Heart right ventricle (tissue), 16 donors: Measurements from ENCODE around the gene CKMT1B. TPM values are rescaled to one million over a fixed set of nuclear protein-coding genes. Genes with fewer than 3 reads are reported as not detected.
"Not testable (repeated sequence)": the region's sequence is repeated elsewhere in the genome, so short reads cannot be mapped to it uniquely, and the experiment has no call there.

Experiments
- ATAC-seq, 8 donors: fragments of 200-7000 bp; cut with Tn5 transposase; one replicate each; pipeline ENCODE4 v1.9.1; 2020; ENCODE audit warnings: mild to moderate bottlenecking in 8 of 8, moderate library complexity in 8 of 8, moderate number of reproducible peaks in 1 of 8
- DNase-seq, 2 donors: peaks; one replicate each; pipeline ENCODE4 v3.0.0-alpha.2; 2020
- H3K27ac ChIP-seq, 10 donors: fragments of 200-600 bp; sonication (generic) in 2 of 10; one replicate each; pipeline versions ENCODE4 v1.5.0 to v1.8.0; 2020 to 2022; ENCODE audit warnings: mild to moderate bottlenecking in 3 of 10
- H3K27me3 ChIP-seq, 7 donors: fragments of 200-600 bp; one replicate each; pipeline ENCODE4 v1.8.0; 2021 to 2022; ENCODE audit warnings: mild to moderate bottlenecking in 2 of 7
- H3K36me3 ChIP-seq, 9 donors: fragments of 200-600 bp; sonication (generic) in 1 of 9; one replicate each; pipeline versions ENCODE4 v1.5.0 to v1.8.0; 2020 to 2022; ENCODE audit warnings: mild to moderate bottlenecking in 2 of 9
- H3K4me1 ChIP-seq, 9 donors: fragments of 200-600 bp; sonication (generic) in 1 of 9; one replicate each; pipeline versions ENCODE4 v1.5.0 to v1.8.0; 2020 to 2022; ENCODE audit warnings: mild to moderate bottlenecking in 4 of 9
- H3K4me3 ChIP-seq, 10 donors: fragments of 200-600 bp; sonication (generic) in 2 of 10; one replicate each; pipeline versions ENCODE4 v1.5.0 to v1.8.0; 2020 to 2022; ENCODE audit warnings: mild to moderate bottlenecking in 7 of 10, moderate library complexity in 2 of 10
- H3K9me3 ChIP-seq, 11 donors: fragments of 200-600 bp in 10 of 11; sonication (generic) in 2 of 11; one replicate each; pipeline versions ENCODE4 v1.5.0 to v1.8.0; 2013 to 2022; ENCODE audit warnings: mild to moderate bottlenecking in 2 of 11, control low read depth in 1 of 11, moderate library complexity in 1 of 11
- WGBS, 2 donors: extraction: QIAGEN DNeasy Blood & Tissue Kit; methylation state at CpG; one replicate each; pipeline ENCODE4 v1.1.7; 2013; ENCODE audit warnings: inconsistent platforms in 1 of 2; 5-methylcytosine and 5-hydroxymethylcytosine counted together
- intact Hi-C, 10 donors: fragments of 100-400 bp; cut with DNase I; formaldehyde crosslinking; loops; one replicate each; pipeline versions ENCODE4 v1.11.1 to v1.14.2; 2022
- polyA plus RNA-seq, 2 donors: library from polyadenylated mRNA; stranded (reverse); fragments of 200-250 nt; gene quantifications; one replicate each; pipeline ENCODE4 v1.2.3, GENCODE V29; 2013
- total RNA-seq, 10 donors: library from RNA; stranded (reverse); fragmentation: NEBNext Ultra II Directional in 3 of 10; extraction: Animal tissue kit (Norgen Biotek cat#: 25700) in 3 of 10; gene quantifications; one replicate each; pipeline versions ENCODE4 v1.2.1 to v1.2.4, GENCODE V29; 2021 to 2023
- TF ChIP-seq, protein P1 (sequence below), 9 donors: fragments of 200-600 bp; sonication (generic) in 2 of 9; IDR thresholded peaks; one replicate each; pipeline versions ENCODE4 v1.5.0 to v1.8.0; 2021 to 2022; ENCODE audit warnings: antibody characterized with exemption in 9 of 9, mild to moderate bottlenecking in 5 of 9, moderate library complexity in 1 of 9
- donor health status: Arrhythmogenic right ventricular cardiomyopathy.
- donor health status: ischemic (EF 13 %, LVEDD 7.1; RV severe dilation, severe dysfunction).
- donor health status: healthy with polysubstance abuse.
- donor health status: DM: no; HTN: yes; CAD: no.
- donor health status: DM: no; HTN: no; CAD: no.
- donor health status: ischemic (EF 25% LVEDD 6.9; RV normal size, moderate dysfunction).
- donor health status: ischemic (EF 25% LVEDD 5.7; RV mildly dilated, moderate dysfunction).
- donor health status: healthy.
- donor health status: DM: yes; HTN: yes; CAD: no.
- donor health status: Ischemic cardiomyopathy.
- donor health status: ischemic (EF 35%, LVEDD 5.7; RV mildly dilated, moderate dysfunction).
- donor health status: nonischemic (EF 11% LVEDD 7.7; RV severe dilation, severe dysfunction).
- donor health status: DM: yes; HTN: yes; CAD: no.
- donor health status: PGD.
- donor health status: ischemic (EF 29% LVEDD 5.4; RV normal size, mild dysfunction).
- donor health status: nonischemic (EF 23%, LVEDD 6.1; RV moderate dilation, normal function).

Gene CKMT1B
- total and polyA plus RNA-seq, 12 donors = 0.26 to 1.6 (median 0.59) TPM; not detected in 5

DNA sequence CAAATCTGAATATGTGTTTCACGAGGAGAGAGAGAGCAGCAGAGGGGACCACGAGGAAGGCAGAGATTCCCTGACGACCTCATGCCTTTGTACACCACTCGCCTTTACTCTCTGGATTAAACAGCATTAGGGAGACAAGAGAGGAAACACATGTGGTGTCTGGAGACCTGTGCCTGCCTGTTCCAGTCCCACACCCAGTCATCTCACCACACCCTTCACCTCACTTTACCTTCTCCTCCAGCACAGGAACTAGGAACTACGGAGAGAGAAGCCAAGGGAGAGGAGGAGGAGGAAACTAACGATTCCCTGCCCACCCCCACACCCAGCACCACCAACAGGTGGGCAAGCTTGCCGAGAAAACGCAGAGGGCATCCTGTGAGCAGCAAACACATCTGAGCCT is 986 bp upstream of the CKMT1B start:
- DNase-seq, H3K36me3 ChIP-seq, H3K27ac ChIP-seq, H3K4me3 ChIP-seq, H3K4me1 ChIP-seq, H3K9me3 ChIP-seq, H3K27me3 ChIP-seq, ATAC-seq, intact Hi-C loops: not testable (repeated sequence)
- WGBS, 2 donors = 17% methylated on average over 4 of the region's 8 CpGs

DNA sequence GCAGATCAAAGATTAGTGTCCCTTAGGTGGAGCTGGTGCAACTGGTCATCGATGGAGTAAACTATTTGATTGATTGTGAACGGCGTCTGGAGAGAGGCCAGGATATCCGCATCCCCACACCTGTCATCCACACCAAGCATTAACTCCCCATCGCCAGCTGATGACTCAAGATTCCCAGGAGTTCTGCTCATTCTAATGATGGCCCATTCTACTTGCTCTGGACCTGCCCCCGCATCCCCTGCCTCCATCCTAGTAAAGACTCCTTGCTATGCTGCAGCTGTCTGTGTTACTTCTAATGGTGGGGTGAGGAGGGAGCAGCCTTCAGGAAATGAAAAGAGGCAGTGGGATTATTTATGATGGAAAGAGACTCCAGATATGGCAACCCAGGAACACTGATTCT is 5.3 kb downstream of the CKMT1B start:
- H3K9me3 ChIP-seq, H3K4me3 ChIP-seq, H3K27ac ChIP-seq, H3K4me1 ChIP-seq, DNase-seq, H3K36me3 ChIP-seq, ATAC-seq, intact Hi-C loops: not testable (repeated sequence)
- WGBS, 2 donors = 79 to 82% methylated on average over 3 to 6 of the region's 6 CpGs
- H3K27me3 ChIP-seq = peaks cover 0 to 19% (median 3%) of the 10 kb centered on the region in 7 donors

DNA sequence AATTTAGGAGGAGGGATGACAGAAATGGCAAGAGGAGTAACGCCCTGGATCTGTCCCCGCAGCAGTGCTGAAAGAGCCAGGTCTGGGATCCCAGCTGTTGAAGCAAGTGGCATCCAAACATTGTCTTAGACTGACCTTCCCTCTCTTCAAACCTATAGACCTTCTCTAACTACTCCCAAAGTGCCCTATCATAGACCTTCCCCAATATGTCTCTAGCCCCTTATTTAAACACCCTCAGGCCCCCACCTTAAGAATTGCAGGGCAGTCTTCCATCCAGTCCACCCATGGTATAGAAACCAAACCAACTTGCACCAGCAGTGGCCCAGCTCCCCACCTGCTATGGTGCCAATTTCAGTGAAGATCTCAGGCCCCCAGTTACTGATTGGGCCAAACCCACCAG is 6.4 kb downstream of the CKMT1B start:
- H3K36me3 ChIP-seq, intact Hi-C loops, H3K4me1 ChIP-seq, DNase-seq, H3K4me3 ChIP-seq, H3K9me3 ChIP-seq, ATAC-seq, H3K27ac ChIP-seq: not testable (repeated sequence)
- H3K27me3 ChIP-seq = peaks cover 0 to 19% (median 3%) of the 10 kb centered on the region in 7 donors
- WGBS, 2 donors = no CpG with 5 or more reads among the region's 2 CpGs

DNA sequence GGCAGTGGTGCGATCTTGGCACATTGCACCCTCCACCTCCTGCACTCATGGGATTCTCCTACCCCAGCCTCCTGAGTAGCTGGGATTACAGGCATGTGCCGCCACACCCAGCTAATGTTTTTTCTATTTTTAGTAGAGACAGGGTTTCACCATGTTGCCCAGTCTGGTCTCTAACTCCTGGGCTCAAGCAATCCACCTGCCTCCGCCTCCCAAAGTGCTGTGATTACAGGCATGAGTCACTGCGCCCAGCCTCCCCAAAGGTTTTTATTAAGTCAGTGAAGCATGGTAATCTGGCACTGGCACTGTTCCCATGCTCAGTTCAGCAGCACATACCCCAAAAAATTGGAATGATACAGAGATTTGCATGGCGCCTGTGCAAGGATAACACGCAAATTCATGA is 8.4 kb downstream of the CKMT1B start:
- H3K27ac ChIP-seq, DNase-seq, H3K4me3 ChIP-seq, intact Hi-C loops, H3K9me3 ChIP-seq, H3K36me3 ChIP-seq, H3K4me1 ChIP-seq, ATAC-seq: not testable (repeated sequence)
- H3K27me3 ChIP-seq = peaks cover 0 to 19% (median 0%) of the 10 kb centered on the region in 7 donors
- 83 to 86% methylated on average over 6 of the region's 6 CpGs for WGBS, 2 donors

DNA sequence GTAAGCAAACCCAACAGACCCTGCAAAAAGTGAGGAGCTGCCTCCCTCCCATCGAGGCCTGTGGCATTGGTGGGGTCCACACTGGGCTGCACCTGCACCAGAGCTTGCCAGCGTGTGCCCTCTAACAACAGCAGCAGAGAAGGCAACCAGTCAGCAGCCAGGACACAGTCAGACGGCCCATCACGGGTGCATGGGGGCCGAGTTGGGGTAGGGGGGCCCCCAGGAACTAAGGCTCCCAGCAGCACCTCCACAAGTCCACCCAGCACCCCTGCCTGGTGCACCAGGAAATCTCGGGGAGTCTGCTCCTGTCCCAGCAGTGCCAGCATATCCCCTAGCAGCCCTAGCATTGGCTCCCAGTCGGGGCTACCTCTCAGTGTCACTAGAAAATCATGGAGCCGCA is 23.9 kb downstream of the CKMT1B start:
- intact Hi-C loops, H3K4me1 ChIP-seq, DNase-seq, H3K36me3 ChIP-seq, H3K9me3 ChIP-seq, H3K27ac ChIP-seq, H3K4me3 ChIP-seq: not testable (repeated sequence)
- peak in 2 of 8 donors; percentile 21 to 67 for ATAC-seq
- H3K27me3 ChIP-seq = peaks cover 0 to 13% (median 9%) of the 10 kb centered on the region in 7 donors
- 67% methylated on average over 3 to 4 of the region's 8 CpGs for WGBS, 2 donors

DNA sequence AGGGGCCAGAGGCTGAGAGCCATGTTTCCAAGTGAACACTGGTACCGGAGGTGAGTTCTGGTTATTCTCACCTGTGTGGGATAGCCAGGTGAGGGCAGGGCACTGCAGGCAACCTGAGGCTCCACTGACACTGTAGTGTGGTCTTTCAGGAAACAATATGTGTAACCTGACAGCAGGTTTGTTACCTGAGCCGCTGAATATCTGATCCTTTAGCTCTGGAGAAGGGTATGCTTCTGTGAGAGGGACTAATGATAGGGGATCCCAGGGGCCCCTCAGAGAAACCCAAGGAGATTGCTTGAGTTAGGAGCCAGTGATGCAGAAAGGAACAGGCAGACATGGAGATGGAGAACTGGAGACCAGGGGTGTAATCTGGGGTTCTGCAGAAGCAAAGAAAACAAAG is 24.9 kb downstream of the CKMT1B start, which contains the start of gene STRC:
TSS of gene STRC (minus strand) at position 101 of the 400 bp plus-strand sequence. CDS start at position 23, 78 bp downstream.
- H3K27me3 ChIP-seq = peaks cover 0 to 18% (median 13%) of the 10 kb centered on the region in 7 donors
- H3K4me3 ChIP-seq, H3K4me1 ChIP-seq, H3K9me3 ChIP-seq, H3K27ac ChIP-seq, H3K36me3 ChIP-seq, DNase-seq, intact Hi-C loops, ATAC-seq: not testable (repeated sequence)
- no CpG with 5 or more reads among the region's 2 CpGs for WGBS, 2 donors

DNA sequence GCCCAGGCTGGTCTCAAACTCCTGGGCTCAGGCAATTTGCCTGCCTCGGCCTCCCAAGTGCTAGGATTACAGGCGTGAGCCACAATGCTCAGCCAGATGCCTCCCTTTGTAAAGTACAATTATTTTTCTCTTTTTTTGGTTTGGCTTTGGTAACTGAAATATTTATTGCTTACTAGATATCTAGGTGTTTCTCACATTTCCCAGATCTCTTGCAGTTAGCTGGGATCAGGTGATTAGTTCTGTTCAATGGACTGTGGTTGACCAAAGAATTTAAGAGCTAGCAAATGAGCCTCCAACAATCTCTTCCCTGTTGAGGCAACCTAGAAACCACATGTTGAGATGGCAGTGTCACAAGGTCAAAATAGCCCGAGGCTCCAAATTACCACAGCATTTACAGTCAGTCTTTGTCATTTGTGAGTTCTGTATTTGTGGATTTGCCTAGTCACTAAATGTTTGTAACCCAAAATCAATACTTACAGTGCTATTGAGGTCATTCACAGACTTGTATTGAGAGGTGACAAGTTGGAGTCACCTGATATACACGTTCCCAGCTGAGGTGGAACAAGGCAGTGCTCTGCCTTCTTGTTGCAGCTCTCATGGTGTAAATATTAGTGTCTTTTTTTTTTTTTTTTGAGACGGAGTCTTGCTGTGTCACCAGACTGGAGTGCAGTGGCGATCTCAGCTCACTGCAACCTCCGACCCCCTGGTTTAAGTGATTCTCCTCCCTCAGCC is 28.4 kb downstream of the CKMT1B start:
- intact Hi-C loops, H3K36me3 ChIP-seq, DNase-seq, H3K9me3 ChIP-seq, ATAC-seq, H3K4me1 ChIP-seq, H3K27ac ChIP-seq, H3K4me3 ChIP-seq: not testable (repeated sequence)
- 69 to 73% methylated on average over 4 of the region's 7 CpGs for WGBS, 2 donors
- H3K27me3 ChIP-seq = peaks cover 0 to 31% (median 13%) of the 10 kb centered on the region in 7 donors

DNA sequence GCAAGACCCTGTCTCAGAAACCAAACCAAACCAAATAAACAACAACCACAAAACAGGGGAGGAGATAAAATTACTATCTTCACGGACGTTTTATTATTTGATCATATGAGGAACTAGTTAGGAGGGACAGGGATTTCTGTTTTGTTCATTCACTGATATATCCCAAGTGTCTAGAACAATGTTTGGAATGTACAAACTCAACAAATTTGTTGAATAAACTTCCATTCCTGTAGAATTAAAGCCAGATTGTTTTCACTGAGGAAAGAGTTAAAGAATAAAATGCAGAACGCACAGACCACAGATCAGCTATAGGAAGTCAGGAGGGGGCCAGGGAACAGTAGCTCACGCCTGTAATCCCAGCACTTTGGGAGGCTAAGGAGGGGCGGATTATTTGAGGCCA is 31.3 kb downstream of the CKMT1B start:
- ATAC-seq (no peak), DNase-seq (no peak)
- H3K36me3 ChIP-seq = no peaks in the 10 kb centered on the region
- H3K4me1 ChIP-seq = no peaks in the 10 kb centered on the region
- 37 to 40% methylated on average over 5 of the region's 5 CpGs for WGBS, 2 donors
- TF ChIP-seq, protein P1, sequence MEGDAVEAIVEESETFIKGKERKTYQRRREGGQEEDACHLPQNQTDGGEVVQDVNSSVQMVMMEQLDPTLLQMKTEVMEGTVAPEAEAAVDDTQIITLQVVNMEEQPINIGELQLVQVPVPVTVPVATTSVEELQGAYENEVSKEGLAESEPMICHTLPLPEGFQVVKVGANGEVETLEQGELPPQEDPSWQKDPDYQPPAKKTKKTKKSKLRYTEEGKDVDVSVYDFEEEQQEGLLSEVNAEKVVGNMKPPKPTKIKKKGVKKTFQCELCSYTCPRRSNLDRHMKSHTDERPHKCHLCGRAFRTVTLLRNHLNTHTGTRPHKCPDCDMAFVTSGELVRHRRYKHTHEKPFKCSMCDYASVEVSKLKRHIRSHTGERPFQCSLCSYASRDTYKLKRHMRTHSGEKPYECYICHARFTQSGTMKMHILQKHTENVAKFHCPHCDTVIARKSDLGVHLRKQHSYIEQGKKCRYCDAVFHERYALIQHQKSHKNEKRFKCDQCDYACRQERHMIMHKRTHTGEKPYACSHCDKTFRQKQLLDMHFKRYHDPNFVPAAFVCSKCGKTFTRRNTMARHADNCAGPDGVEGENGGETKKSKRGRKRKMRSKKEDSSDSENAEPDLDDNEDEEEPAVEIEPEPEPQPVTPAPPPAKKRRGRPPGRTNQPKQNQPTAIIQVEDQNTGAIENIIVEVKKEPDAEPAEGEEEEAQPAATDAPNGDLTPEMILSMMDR (IDR thresholded peaks at IDR 0.05) = no peak
- peaks cover 0 to 22% (median 8%) of the 10 kb centered on the region in 7 donors for H3K27me3 ChIP-seq
- H3K4me3 ChIP-seq = no peak overlapping the region
- H3K27ac ChIP-seq = no peak overlapping the region
- no peaks in the 10 kb centered on the region for H3K9me3 ChIP-seq
- intact Hi-C loops = no loop called here

DNA sequence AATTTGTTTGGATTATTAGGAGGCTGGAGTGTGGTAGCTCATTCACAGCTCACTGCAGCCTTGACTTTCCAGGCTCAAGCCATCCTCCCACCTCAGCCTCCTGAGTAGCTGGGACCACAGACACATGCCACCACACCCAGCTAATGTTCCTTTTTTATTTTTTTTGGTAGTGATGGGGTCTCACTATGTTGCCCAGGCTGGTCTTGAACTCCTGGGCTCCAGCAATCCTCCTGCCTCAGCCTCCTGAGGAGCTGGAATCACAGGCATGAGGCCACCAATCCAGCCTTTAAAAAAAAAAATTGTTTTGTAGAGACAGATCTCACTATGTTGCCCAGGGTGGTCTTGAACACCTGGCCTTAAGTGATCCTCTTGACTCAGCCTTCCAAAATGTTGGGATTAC is 33.1 kb downstream of the CKMT1B start:
- H3K27ac ChIP-seq, DNase-seq, intact Hi-C loops, H3K4me3 ChIP-seq, ATAC-seq, H3K4me1 ChIP-seq, H3K36me3 ChIP-seq, H3K9me3 ChIP-seq: not testable (repeated sequence)
- H3K27me3 ChIP-seq = peaks cover 0 to 21% (median 7%) of the 10 kb centered on the region in 7 donors

DNA sequence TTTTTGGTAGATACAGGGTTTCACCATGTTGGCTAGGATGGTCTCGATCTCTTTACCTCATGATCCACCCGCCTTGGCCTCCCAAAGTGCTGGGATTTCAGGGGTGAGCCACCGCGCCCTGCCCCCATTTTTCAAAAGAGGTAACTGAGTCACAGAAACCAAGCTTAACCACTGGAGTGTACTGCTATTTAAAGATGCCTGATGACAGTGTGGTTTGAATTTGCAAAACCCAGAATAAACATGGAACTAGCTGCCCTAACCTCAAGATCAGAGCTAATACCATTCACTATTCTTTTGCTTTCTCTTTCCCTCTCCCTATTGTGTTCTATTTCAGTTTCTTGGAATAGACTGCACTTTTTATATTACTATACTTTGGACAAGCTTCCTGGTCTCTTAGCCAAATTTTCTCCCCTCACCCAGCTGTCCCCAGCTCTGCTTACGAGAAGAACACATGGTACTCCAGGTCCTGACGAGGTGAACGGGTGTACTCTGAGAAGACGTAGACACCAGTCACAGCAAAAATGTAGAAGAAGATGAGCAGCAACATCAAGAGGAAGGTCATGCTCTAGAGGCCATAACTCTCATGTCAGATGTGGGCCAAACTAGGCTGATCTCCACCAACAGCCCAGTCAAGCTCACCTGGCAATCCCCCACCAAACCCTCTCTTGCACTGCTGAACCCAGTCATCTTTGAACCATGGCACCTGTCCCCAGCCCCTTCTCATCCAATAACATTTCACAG is 44.8 kb downstream of the CKMT1B start:
- 84 to 85% methylated on average over 8 of the region's 8 CpGs for WGBS, 2 donors
- DNase-seq, H3K36me3 ChIP-seq, H3K9me3 ChIP-seq, H3K27ac ChIP-seq, H3K4me3 ChIP-seq, H3K4me1 ChIP-seq, intact Hi-C loops, H3K27me3 ChIP-seq, ATAC-seq: not testable (repeated sequence)
